Measurements from ENCODE around the gene NES.

Gene NES

GRCh38 chr1:156647351-156647750, 29.9 kb downstream of the NES start:
- Histone ChIP-seq H3K4me3 (ENCODE audit: insufficient read depth, low read length, poor library complexity, severe bottlenecking) (no peak overlapping the region), H3K79me2 (ENCODE audit: insufficient read depth, low read length) (no peaks in the 10 kb centered on the region), H3K27ac (ENCODE audit: low read depth, low read length) (no peak overlapping the region), H3K9me3 (ENCODE audit: insufficient read depth, low read length) (no peaks in the 10 kb centered on the region), H3K4me2 (ENCODE audit: low read depth, low read length, poor library complexity, severe bottlenecking) (no peak overlapping the region), H3K27me3 (ENCODE audit: low read length) (no peaks in the 10 kb centered on the region), H4K20me1 (ENCODE audit: low read depth, low read length) (no peaks in the 10 kb centered on the region), H3K36me3 (ENCODE audit: low read length) (no peaks in the 10 kb centered on the region), H3K9ac (ENCODE audit: low read length) (no peak overlapping the region), H3F3A (ENCODE audit: insufficient read depth) (no peaks in the 10 kb centered on the region), H3K9me2 (replicated peaks; ENCODE audit: insufficient read depth, low read length) (no peaks in the 10 kb centered on the region), H2AFZ (ENCODE audit: low read depth, low read length, severe bottlenecking) (no peak overlapping the region)
- no peak for TF ChIP-seq CTCF (IDR thresholded peaks at IDR 0.05; ENCODE audit: insufficient read depth, low read length, poor library complexity, severe bottlenecking)
- no peak for TF ChIP-seq EZH2phosphoT487 (conservative IDR thresholded peaks at IDR 0.05; ENCODE audit: low read length)

DNA sequence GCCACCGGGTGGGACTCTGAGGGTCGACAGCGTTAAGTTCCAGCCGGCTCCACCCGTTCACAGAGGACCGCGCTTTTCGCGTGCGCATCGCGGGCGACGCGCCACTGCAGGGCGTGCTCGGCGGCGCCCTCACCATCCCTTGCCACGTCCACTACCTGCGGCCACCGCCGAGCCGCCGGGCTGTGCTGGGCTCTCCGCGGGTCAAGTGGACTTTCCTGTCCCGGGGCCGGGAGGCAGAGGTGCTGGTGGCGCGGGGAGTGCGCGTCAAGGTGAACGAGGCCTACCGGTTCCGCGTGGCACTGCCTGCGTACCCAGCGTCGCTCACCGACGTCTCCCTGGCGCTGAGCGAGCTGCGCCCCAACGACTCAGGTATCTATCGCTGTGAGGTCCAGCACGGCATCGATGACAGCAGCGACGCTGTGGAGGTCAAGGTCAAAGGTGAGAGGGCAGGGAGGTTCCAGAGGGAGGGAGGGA, 30.4 kb downstream of the NES start:
- TF ChIP-seq EZH2phosphoT487 (conservative IDR thresholded peaks at IDR 0.05; ENCODE audit: low read length) = no peak
- TF ChIP-seq CTCF (IDR thresholded peaks at IDR 0.05; ENCODE audit: insufficient read depth, low read length, poor library complexity, severe bottlenecking) = no peak
- Histone ChIP-seq H3F3A (ENCODE audit: insufficient read depth) (no peaks in the 10 kb centered on the region), H3K9me3 (ENCODE audit: insufficient read depth, low read length) (no peaks in the 10 kb centered on the region), H3K4me3 (ENCODE audit: insufficient read depth, low read length, poor library complexity, severe bottlenecking) (no peak overlapping the region), H3K9me2 (replicated peaks; ENCODE audit: insufficient read depth, low read length) (no peaks in the 10 kb centered on the region), H3K27ac (ENCODE audit: low read depth, low read length) (no peak overlapping the region), H3K4me2 (ENCODE audit: low read depth, low read length, poor library complexity, severe bottlenecking) (no peak overlapping the region), H3K9ac (ENCODE audit: low read length) (no peak overlapping the region), H3K36me3 (ENCODE audit: low read length) (no peaks in the 10 kb centered on the region), H2AFZ (ENCODE audit: low read depth, low read length, severe bottlenecking) (no peak overlapping the region), H3K27me3 (ENCODE audit: low read length) (no peaks in the 10 kb centered on the region), H4K20me1 (ENCODE audit: low read depth, low read length) (no peaks in the 10 kb centered on the region), H3K79me2 (ENCODE audit: insufficient read depth, low read length) (no peaks in the 10 kb centered on the region)

GRCh38 chr1:156645666-156646065, 31.5 kb downstream of the NES start:
- H3K27ac ChIP-seq (ENCODE audit: low read depth, low read length) = no peak overlapping the region
- H3K9ac ChIP-seq (ENCODE audit: low read length) = no peak overlapping the region
- H2AFZ ChIP-seq (ENCODE audit: low read depth, low read length, severe bottlenecking) = no peak overlapping the region
- H3K9me3 ChIP-seq (ENCODE audit: insufficient read depth, low read length) = no peaks in the 10 kb centered on the region
- H3K79me2 ChIP-seq (ENCODE audit: insufficient read depth, low read length) = no peaks in the 10 kb centered on the region
- no peak overlapping the region for H3K4me2 ChIP-seq (ENCODE audit: low read depth, low read length, poor library complexity, severe bottlenecking)
- H3K4me3 ChIP-seq (ENCODE audit: insufficient read depth, low read length, poor library complexity, severe bottlenecking) = no peak overlapping the region
- TF ChIP-seq CTCF (IDR thresholded peaks at IDR 0.05; ENCODE audit: insufficient read depth, low read length, poor library complexity, severe bottlenecking) (no peak), EZH2phosphoT487 (conservative IDR thresholded peaks at IDR 0.05; ENCODE audit: low read length) (no peak)
- H4K20me1 ChIP-seq (ENCODE audit: low read depth, low read length) = no peaks in the 10 kb centered on the region
- no peaks in the 10 kb centered on the region for H3F3A ChIP-seq (ENCODE audit: insufficient read depth)
- H3K27me3 ChIP-seq (ENCODE audit: low read length) = no peaks in the 10 kb centered on the region
- H3K36me3 ChIP-seq (ENCODE audit: low read length) = no peaks in the 10 kb centered on the region
- H3K9me2 ChIP-seq (replicated peaks; ENCODE audit: insufficient read depth, low read length) = no peaks in the 10 kb centered on the region

Data from SU-DHL-6 (cell line).